Measurements from ENCODE around the gene DCXR. TPM values are rescaled to one million over a fixed set of nuclear protein-coding genes. Genes with fewer than 3 reads are reported as not detected.

The DCXR gene
- total RNA-seq, 1 experiment from 2014 or later, result 75.1 TPM

DNA sequence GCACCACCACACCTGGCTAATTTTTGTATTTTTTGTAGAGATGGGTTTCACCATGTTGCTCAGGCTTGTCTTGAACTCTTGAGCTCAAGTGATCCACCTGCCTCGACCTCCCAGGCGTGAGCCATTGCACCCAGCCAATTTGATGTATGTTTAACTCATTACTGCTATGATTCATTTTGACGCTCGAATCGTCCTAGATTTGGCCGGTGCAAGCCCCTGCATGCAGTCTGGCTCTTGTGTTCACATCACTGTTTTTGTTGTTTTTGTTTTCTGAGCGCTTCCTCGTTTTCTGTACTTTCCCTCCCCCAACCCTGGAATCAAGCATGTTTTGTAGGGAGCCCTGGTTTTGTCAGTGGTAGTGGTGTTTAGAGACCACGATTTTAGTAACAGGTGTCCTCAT, 35.9 kb upstream of the DCXR start:
- DNase-seq (ENCODE audit: low read depth), result no peak

DNA sequence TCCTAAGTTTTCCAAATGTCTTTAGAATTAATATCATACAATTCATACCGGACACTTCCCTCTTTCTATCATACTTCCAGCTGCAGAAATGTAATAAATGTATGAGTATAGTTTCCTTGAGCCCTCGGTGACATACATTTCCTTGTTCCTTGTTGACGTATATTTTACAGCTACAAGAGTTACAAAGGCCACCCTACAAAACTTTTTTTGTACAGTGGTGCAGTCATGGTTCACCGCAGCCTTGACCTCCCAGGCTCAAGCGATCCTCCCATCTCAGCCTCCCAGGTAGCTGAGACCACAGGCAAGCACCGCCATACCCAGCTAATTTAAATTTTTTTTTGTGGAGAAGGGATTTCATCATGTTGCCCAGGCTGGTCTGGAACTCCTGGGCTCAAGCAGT, 35.3 kb upstream of the DCXR start:
- no peak for DNase-seq (ENCODE audit: low read depth)

GRCh38 chr17:82070611-82071010, 33.1 kb upstream of the DCXR start:
- DNase-seq (ENCODE audit: low read depth), result no peak

DNA sequence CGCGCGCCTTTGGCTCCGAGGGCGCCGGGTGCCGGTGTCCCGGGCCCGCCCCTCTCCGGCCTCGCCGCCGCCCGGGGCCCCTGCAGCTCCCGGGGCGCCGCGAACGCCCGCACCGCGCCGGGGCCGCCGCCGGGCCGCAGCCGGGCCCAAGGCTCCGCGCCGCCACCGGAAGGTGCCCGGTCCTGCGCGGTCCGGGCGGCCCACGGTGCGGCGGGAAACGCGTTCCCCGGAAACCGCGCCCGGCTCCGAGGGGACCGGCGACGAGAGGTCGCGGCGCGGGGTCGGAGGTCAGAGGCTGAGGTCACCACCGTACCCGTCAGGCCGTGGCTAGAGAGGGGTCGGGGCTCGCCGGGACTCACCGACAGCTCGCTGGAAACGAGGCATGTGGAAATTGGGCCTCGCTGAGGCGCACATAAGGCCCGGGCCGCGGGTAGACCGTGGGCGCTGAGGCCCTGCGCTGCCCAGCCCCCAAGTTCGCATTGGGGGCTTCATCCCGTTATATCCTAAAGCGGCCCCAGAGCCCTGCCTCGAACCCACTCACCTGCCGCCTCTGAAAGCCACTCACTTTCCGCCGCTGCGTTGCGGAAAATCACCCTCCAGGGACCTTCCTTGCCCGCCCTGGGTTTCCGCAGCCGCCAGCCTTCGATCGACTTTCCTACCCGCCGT, 28.3 kb upstream of the DCXR start, which contains the start of gene DUS1L:
Gene DUS1L (minus strand): TSS at position 167 of the 666 bp plus-strand sequence. CDS start 745 bp downstream, outside the sequence.
- DNase-seq (ENCODE audit: low read depth), result no peak

DNA sequence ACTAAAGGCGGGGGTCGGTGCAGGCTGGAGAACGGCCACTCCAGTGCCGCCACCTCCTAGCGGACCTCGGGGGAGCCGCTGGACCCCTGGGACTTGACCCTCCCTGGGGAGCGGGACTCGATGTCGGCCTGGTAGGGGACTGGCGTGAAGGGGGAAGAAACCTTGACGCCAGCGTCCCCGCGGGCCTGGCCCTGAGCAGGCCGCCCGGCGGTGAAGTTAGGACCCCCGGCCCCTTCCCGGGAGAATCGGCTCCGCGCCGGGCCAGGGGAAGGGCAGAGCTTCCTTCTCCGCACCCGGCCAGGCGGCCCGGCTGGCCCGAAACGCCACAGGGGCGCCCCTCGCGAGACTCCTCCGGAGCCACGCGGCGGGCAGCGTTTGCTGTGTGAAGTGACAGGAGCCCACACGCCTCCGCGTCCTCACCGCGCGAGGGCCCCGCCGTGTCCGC, 27.7 kb upstream of the DCXR start:
- no peak for DNase-seq (ENCODE audit: low read depth)

- DNase-seq (ENCODE audit: low read depth), result no peak
Measured at GRCh38 chr17:82064433-82065192, 27.1 kb upstream of the DCXR start.

- DNase-seq (ENCODE audit: low read depth), result no peak
Measured at GRCh38 chr17:82063424-82064415, 26.2 kb upstream of the DCXR start.

- DNase-seq (ENCODE audit: low read depth), result no peak
Measured at GRCh38 chr17:82062984-82063368, 25.5 kb upstream of the DCXR start.

DNA sequence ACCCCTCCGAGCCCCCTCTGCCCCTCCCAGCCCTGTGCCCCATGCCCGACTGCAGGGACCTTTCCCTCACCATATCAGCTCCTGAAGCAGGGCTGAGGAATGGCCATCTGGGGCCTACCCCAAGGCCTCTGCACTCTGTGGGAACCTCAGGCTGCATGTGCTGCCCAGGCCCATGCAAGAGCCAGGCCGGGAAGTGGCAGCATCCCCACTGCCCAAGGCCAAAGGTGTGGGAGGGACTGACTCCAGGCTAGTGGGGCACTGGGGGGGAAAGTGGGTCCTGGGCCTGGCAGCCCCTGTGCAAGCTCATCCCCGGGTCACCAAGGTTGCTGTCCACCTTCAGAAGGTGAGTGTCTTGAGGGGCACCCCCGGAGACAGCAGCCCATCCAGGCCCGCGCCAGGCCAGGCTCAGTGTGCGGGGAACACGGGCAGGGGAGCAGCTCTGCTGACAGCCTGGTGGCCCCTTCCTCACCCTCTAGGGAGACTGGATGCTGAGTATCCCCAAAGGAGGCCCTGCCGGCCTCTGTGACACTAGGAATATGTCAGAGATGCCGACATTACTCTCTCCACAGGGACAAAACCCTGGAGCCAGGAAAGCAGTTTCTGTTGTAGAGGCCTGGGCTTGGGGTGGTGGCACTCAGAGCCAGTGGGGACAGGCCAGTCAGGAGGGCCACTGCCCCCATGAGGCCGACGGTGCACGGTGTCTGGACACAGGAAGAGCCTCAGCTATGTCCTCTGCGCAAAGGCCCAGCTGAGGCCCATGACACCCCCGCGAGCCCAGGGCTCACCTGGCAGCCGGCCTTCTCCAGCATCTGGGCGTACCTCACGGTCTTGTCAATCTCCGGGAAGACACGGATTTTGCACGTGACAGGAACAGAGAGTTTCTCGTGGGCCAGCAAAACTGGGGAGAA, 24.8 kb upstream of the DCXR start:
- no peak for DNase-seq (ENCODE audit: low read depth)

- DNase-seq (ENCODE audit: low read depth), result no peak
Measured at GRCh38 chr17:82061047-82061925, 23.8 kb upstream of the DCXR start.

DNA sequence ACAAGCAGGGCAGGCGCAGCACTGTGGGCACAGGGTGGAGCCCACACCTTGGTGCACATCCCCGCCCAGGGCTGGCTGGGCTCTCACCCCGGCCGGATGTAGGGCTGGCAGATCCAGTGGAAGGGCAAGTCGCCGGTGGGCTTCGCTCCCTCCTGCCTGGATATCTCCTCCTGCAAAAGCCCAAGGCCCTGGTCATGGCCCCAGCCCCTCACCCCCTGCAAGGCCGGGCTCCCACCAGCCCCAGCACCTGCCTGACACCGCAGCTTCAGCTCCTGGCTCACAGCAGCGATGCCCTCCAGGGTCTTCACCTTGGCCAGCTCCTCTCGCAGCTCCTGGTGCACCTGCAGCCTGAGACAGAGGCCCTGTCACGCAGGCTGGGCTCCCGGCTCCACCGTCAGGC, 23.1 kb upstream of the DCXR start:
- DNase-seq (ENCODE audit: low read depth), result no peak

GRCh38 chr17:82060001-82060380, 22.5 kb upstream of the DCXR start:
- no peak for DNase-seq (ENCODE audit: low read depth)

DNA sequence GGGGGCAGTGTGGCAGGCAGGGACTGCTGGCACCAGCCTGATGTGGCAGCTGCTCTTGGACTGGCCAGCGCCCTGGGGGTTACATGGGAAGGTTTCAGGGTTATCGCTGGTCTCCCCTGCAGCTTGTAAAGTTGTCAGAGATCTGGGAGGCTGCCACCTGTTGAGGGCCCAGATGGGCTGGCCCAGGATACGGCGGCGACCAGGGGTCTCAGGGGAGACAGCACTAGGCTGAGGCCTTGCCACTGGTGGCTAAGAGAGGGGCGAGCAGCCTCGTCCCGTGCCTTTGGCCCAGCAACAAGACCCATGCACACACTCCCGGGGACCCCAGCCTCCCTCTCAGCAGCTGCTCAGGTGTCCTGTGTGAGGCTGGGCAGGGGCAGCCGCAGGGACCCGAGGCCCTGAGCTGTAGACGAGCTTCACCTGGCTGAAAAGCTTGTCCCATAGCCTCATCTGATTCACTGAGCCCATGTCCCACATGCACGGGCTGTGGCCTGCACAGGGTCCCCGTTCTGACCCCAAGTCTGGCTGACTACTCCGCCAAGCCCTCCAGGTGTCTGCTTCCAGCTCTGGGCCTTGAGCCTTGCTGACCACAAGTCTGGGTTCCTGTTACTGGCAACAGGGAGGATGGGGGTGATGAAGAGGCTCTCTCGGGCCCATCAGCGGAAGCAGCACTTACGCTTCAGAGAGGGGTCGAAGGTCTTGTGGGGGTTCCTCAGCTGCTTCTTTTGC, 21.9 kb upstream of the DCXR start:
- DNase-seq (ENCODE audit: low read depth), result no peak

DNA sequence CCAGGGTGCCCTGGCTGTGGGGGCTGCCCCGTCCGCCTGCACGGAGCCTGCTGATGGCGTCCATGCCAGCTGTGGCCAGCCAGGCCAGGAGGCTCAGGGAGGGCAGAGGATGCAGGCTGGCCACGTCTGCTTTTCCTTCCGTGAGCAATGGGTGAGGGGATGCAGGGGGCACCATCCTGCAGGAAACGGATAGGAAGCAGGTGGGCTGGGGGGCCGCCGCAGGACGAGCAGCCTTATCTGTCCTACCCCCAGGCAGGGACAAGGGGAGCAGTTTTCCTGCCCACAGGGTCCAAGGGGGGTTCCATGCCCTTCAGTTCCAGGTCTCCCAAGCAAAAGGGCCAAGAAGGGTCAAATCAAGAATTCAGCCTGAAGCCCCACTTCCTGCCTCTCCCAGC, 21.4 kb upstream of the DCXR start:
- no peak for DNase-seq (ENCODE audit: low read depth)

DNA sequence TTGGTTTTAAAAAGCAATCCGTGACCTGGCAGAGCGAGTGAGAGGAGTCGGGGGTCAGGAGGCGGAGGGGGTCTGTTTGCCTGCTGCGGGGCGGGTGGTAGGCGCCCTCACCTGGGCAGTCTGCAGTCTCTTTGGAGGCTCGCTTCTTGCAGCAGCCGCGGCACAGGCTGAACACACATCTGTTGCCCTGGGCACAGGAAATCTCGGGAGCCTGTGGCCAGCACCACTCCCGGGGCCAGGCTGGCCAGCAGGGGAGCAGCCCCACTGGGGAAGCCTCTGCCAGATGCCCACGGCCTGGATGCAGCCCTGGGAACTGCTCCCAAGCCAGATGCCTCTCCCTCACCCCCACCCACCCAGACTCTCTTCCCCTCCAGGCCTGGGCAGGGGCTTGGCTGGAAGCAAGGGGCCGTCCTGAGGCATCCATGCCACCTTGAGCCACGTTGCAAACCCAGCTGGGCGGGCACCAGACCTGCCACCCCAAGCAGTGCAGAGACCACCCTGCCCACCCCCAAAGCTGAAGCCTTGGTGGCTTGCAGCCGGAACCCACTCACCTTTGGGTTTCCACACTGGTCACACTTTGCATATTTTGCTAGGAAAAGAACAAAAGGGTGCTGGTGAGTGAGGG, 20.8 kb upstream of the DCXR start:
- no peak for DNase-seq (ENCODE audit: low read depth)

DNA sequence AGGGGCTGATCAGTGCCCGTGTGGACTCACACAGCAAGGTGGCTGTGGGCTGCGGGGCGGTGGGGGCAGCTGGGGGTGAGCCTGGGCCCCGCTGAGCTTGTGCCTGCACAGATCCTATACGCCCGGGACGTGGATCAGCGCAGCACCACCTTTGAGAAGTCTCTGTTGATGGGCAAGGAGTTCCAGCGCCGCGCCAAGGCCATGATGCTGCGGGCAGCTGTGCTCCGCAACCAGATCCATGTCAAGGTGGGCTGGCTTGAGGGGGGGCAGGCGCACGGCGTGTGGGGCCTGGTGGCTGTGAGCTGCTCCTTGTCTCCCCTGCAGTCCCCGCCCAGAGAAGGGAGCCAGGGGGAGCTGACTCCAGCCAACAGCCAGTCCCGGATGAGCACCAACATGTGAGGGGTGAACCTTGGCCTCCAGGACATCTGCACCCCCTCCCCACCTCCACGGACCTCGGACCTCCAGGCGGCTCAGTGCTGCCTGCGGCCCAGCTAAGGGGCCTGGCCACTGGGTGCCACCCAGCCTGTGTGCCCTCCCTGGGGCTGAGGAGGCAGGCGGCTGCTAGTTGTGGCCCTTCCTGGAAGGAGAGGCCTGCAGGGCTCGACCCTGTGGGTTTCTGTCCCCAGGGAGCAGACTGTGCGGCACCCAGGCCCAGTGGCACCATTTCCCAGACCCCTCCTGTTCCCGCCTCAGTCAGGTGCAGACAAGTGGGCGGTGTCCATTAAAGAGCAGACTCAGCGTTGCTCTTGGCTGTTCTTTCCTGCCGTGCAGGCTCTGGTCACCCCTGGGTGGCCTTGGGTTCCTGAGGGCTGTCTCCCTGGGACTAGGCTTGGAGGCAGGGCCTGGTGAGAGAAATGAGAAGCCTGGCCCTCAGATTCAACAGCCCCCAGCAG, 19.5 kb upstream of the DCXR start:
- DNase-seq (ENCODE audit: low read depth), result no peak

DNA sequence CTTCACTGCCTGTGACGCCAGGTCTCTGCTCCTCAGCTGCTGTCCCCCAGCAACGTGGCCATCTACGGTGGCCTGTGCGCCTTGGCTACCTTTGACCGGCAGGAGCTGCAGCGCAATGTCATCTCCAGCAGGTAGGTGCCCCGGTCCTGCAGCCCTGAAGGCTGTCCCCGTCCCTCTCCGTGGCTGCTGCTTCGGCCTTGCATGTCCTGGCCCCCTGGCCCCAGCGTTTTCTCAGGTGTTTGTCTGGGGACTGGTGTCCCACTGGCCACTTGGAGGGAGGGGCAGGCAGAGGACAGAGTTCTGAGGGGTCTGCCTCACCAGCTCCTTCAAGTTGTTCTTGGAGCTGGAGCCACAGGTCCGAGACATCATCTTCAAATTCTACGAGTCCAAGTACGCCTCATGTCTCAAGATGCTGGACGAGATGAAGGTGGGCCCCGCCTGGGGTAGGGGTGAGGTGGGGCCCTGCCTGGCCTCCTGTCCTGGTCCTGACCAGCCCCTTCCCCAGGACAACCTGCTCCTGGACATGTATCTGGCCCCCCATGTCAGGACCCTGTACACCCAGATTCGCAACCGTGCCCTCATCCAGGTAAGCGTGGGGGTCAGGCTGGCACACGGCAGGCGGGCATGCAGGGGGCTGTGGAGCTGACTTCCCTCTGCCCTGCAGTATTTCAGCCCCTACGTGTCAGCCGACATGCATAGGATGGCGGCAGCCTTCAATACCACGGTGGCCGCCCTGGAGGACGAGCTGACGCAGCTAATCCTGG, 18.6 kb upstream of the DCXR start:
- no peak for DNase-seq (ENCODE audit: low read depth)

Data from HT1080 (cell line).